T1000 (cell line): ENCODE results near the gene PTPRN2.
"Not testable (repeated sequence)": the region's sequence is repeated elsewhere in the genome, so short reads cannot be mapped to it uniquely, and the experiment has no call there.

Experiments
- DNase-seq: peaks from one replicate; lab custom pipeline; 2025; ENCODE audit warnings: mixed read lengths; lab: John Stamatoyannopoulos, UW

Gene PTPRN2

GRCh38 chr7:157847756-157848487, 739.7 kb downstream of the PTPRN2 start:
- DNase-seq: not testable (repeated sequence)

- DNase-seq: not testable (repeated sequence)
Observed at GRCh38 chr7:157846746-157847145, 740.9 kb downstream of the PTPRN2 start.

GRCh38 chr7:157846271-157846670, 741.4 kb downstream of the PTPRN2 start:
- DNase-seq: no peak

- DNase-seq: no peak
Observed at GRCh38 chr7:157845203-157845835, 742.3 kb downstream of the PTPRN2 start.

GRCh38 chr7:157844611-157845010, 743.0 kb downstream of the PTPRN2 start:
- DNase-seq: no peak

DNA sequence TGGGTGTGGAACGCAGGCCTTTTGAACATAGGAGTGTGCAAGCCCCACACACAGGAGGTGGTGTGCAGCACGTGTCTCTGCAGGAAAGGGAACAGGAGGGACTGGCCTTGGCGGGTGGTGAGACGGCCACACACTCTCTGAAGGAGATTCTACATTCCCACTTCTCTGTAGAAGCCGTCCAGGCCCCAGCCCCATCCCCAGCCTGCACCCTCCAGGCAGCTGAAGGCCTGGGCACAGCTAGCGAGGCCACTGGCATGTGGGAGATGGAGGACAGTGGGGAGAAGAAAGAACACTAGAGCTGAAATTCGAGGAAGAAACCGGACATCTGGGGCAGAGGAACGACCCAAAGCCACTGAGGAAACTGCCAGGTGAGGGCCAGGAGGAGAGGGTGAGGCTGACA, 743.5 kb downstream of the PTPRN2 start:
- no peak for DNase-seq

- no peak for DNase-seq
Observed at GRCh38 chr7:157843336-157844140, 744.1 kb downstream of the PTPRN2 start.

DNA sequence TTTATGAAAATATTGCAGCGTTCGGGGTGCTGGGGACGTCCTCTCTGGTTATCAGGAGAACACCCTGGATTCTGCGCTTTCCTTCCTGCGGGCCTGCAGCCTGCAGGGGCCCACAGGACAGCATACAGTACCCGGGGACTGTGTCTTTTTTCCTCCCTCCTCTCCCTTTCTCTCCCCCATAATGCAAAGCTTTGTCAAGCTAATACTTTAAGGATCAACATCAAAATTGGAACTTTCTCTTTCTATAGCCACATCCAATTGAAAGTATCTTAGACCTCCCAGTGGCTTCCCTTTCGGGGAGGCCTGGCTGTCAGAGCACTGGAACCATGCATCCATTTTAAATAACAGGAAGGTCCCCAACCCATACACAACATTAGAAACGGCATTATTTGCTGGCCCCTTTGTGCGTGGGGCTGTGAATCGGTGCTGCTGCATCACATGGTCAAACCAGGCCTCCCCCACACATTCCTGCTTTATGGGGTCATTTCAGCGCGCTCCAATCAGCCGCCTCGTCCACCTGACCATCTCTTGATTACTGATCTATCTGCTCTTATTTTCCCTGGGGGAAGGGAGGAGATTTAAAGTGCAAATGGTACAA, 745.8 kb downstream of the PTPRN2 start:
- no peak for DNase-seq

DNA sequence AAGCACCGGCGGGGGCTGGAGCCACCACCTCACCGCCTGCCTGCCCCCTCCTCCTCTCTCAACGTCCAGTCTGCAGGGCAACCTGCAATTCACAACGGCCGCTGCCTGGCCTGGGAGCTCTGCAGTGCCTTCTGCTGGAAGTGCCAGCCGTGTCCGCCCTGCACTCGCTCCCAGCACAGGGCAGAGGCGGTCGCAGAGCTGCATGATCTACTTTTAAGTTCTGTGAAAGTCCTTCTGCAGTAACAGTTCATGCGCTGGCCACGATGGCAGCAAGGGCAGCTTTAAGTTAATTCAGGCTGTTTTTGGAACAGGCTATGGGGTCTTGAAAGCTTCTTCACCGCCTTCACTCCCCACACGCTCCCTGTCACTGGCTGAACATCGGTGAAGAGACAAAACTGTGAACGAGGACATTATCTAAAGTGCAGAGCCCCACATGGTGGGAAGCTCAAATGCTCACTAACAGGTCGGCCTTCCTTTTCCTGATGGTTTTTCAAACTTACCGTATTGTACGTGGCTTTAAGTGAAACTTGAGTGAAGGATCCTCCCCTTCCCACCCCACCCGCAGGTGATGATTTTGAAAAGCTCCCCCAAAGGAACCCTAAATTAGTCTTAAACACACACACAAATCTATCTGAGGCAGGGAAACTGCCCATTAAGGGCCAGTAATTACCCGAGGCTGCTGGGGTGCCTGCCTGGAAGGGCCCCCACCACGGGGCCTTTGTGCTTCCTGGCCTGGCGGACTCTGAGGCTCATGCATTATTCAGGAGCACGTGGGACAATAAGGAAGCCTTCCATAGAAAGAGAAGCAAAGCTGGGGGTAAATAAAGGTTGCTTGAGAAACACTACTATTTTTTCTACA, 746.5 kb downstream of the PTPRN2 start:
- DNase-seq: no peak

DNA sequence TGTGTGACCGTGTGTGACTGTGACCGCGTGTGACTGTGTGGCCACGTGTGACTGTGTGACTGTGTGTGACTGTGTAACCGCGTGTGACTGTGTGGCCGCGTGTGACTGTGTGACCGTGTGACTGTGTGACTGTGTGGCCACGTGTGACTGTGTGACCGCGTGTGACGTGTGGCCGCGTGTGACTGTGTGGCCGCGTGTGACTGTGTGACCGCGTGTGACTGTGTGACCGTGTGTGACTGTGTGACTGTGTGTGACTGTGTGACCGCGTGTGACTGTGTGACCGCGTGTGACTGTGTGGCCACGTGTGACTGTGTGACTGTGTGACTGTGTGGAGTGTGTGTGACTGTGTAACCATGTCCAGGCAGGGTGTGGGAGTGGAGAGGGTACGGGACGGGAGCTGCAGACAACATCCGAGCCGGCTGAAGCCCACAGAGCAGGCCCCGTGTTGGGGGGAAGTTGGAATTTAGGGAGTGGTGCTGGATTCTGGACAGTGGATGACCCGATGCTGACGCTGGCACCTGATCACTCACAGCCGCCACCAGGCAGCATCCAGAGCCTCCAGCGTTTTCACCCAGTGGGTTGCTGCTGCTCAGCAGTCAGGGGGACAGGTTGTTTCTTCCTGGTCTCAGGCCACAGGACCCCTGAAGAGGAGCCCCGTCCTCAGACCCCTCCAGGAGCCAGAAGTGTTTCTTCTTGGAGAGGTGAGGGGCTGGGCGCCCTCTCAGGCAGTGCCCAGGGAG, 747.3 kb downstream of the PTPRN2 start:
- DNase-seq: no peak

GRCh38 chr7:157839672-157840167, 747.9 kb downstream of the PTPRN2 start:
- no peak for DNase-seq

DNA sequence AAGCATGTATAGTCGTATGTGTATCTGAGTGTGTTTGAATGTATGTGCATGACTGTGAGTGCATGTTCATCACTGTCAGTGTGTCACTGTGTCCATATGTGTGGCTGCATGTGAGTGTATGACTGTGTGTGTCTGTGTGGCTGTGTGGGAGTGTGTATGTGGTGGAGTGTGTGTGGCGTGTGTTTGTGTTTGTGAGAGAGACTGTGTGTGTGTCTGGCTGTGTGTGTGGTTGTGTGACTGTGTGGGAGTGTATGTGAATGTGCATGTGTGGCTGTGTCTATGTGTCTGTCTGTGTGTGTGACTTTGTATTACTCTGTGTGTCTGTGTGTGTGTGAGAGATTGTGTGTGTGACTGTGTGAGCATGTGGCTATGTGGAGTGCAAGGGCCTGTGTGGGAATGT, 748.4 kb downstream of the PTPRN2 start:
- DNase-seq: no peak

DNA sequence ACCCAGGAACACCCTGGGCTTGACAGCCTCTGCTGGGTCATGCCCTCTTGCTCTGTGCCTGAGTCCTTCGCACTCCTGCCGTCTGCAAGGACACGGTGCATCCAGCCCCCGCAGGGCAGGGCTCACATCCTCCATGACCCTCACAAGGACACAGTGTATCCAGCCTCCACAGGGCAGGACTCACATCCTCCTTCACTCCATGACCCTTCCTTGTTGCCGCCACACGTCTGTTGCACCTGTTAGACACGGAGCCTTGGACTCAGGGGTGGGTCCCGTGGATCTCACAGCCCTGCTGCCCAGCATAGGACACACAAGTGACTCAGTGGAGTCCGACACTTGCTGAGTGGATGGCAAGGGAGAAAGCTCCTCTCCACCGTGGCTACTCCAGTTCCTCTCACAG, 750.1 kb downstream of the PTPRN2 start:
- no peak for DNase-seq

- DNase-seq: no peak
Observed at GRCh38 chr7:157837047-157837446, 750.6 kb downstream of the PTPRN2 start.

GRCh38 chr7:157834501-157835163, 753.0 kb downstream of the PTPRN2 start:
- DNase-seq: no peak

- DNase-seq: no peak
Observed at GRCh38 chr7:157832866-157833607, 754.6 kb downstream of the PTPRN2 start.

DNA sequence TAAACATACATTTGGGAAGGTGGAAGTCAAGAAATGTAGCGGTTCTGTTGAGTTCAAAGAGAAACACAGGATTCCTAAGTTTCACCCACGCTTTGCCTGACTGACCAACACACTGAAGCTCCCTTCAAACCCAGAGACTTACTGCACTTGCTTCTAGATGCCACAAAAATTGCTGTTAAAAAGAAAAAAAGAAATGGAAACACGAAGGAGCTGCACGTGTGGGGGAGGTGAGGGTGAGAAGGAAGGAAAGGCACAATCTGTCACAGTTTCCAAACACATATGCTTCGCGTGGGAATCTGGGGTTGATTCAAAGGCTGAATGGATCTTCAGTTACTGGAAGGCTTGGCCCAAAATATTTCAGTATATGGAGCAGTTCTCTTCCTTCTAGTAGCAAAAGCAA, 755.2 kb downstream of the PTPRN2 start:
- no peak for DNase-seq

- no peak for DNase-seq
Observed at GRCh38 chr7:157832006-157832405, 755.6 kb downstream of the PTPRN2 start.

DNA sequence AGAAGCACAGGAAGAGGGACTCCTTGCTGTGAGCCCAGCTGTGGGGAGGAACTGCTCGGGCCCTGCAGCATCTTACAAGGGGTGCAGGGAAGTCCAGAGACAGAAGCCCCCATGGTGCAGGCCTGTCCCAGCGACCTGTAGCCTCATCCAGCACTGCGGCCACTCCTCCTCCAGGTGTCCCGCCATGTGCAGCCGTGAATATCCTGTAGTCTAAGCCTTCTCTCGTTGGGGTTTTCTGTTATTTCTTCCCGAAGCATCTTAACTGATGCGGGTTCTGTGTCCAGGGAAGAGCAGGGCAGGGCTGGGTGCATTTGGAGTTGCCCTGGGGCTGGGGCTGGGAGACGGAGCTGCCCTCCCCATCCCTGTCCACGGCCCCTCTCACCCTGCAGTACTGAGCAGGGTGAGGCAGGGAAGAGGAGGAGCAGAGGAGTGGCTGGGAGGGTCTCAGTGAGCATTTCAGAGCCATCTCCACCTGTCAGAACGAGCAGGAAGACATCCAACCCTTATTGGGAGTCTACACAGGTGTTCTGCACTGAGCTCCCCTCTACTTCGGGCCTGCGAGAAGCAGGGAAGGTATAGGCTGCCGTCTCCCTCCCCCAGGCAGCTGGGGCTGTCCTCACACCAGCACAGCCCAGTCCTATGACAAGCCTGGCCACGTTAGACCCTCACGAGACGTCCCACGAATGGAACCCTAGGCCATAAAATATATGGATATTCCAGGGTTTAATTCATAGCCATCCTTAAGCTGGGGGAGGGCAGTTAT, 756.3 kb downstream of the PTPRN2 start:
- DNase-seq: no peak
